ENCODE data around the gene TMEM89. TPM values are rescaled to one million over a fixed set of nuclear protein-coding genes. Genes with fewer than 3 reads are reported as not detected.

Gene TMEM89
- total and polyA plus RNA-seq, 2 of the 13 experiments (the other 11 are each of a cell fraction or from before 2014, with no cell fraction given): 0.31 to 0.59 TPM

GRCh38 chr3:48609088-48610005 lies 12.2 kb downstream of the TMEM89 start, which contains the start of gene UQCRC1 (continued):
- TF ChIP-seq ZNF331 (CRISPR knock-in tag; IDR thresholded peaks at IDR 0.05) (peak; percentile 45), ZNF280D (CRISPR knock-in tag; IDR thresholded peaks at IDR 0.05) (peak; percentile 46; the same call in 1 of the 2 replicates), YEATS2 (CRISPR knock-in tag; IDR thresholded peaks at IDR 0.05; ENCODE audit: borderline replicate concordance) (peak; percentile 79; the same call in 1 of the 2 replicates), GABPB1 (CRISPR knock-in tag; IDR thresholded peaks at IDR 0.05) (peak; percentile 82), ZMAT3 (CRISPR knock-in tag; conservative IDR thresholded peaks at IDR 0.05) (peak; percentile 85; the same call in 1 of the 2 replicates), ZNF772 (CRISPR knock-in tag; IDR thresholded peaks at IDR 0.05) (peak; percentile 97), ELF3 (CRISPR knock-in tag; IDR thresholded peaks at IDR 0.05) (0 out of 2 replicates have a peak, but pooled peaks have one; percentile 30), FOXP1 (IDR thresholded peaks at IDR 0.05) (no peak), FOXP1 (CRISPR knock-in tag; IDR thresholded peaks at IDR 0.05) (no peak), ZBTB4 (CRISPR knock-in tag; IDR thresholded peaks at IDR 0.05; ENCODE audit: borderline replicate concordance) (peak; percentile 84), MEIS1 (CRISPR knock-in tag; IDR thresholded peaks at IDR 0.05; ENCODE audit: borderline replicate concordance) (peak; percentile 73; the same call in 1 of the 2 replicates), ZNF816 (CRISPR knock-in tag; IDR thresholded peaks at IDR 0.05; ENCODE audit: borderline replicate concordance) (peak; percentile 14; the same call in 1 of the 2 replicates), ZNF761 (CRISPR knock-in tag; conservative IDR thresholded peaks at IDR 0.05) (peak; percentile 86), HNRNPLL (IDR thresholded peaks at IDR 0.05; ENCODE audit: low read depth, low read length, poor library complexity, severe bottlenecking) (peak; percentile 90), SNRNP70 (IDR thresholded peaks at IDR 0.05; ENCODE audit: low read depth, low read length) (no peak), ATAD3A (CRISPR knock-in tag; IDR thresholded peaks at IDR 0.05) (no peak), ERF (CRISPR knock-in tag; IDR thresholded peaks at IDR 0.05) (peak; percentile 82; the same call in 1 of the 2 replicates), SP5 (CRISPR knock-in tag; IDR thresholded peaks at IDR 0.05; ENCODE audit: borderline replicate concordance, low read depth) (0 out of 2 replicates have a peak, but pooled peaks have one; percentile 24), RORA (CRISPR knock-in tag; IDR thresholded peaks at IDR 0.05) (no peak), ZNF790 (CRISPR knock-in tag; IDR thresholded peaks at IDR 0.05; ENCODE audit: borderline replicate concordance) (no peak), MLX (CRISPR knock-in tag; IDR thresholded peaks at IDR 0.05) (peak; percentile 51; the same call in 1 of the 2 replicates), GZF1 (CRISPR knock-in tag; IDR thresholded peaks at IDR 0.05) (0 out of 2 replicates have a peak, but pooled peaks have one; percentile 74), ZNF251 (CRISPR knock-in tag; IDR thresholded peaks at IDR 0.05) (0 out of 2 replicates have a peak, but pooled peaks have one; percentile 48)
